HEK293 (cell line): ENCODE data around the gene B2M.

Experiments
- CTCF ChIA-PET: fragments of 350-600 bp; formaldehyde crosslinking; extraction: SDS; loops from one replicate; lab custom pipeline; 2021; ENCODE audit warnings: antibody characterized with exemption; lab: Yijun Ruan, JAX
- POLR2A ChIA-PET: fragments of 300-600 bp; formaldehyde crosslinking; extraction: SDS; loops from one replicate; lab custom pipeline; 2020; ENCODE audit warnings: antibody characterized with exemption, inconsistent platforms; lab: Yijun Ruan, JAX
- H3K27ac ChIP-seq: fragments of 200-500 bp; sonication (Bioruptor generic); 2 replicates; pipeline ENCODE4 v1.5.1; 2014; ENCODE audit warnings: low read depth, low read length, control low read depth, inconsistent platforms; ENCODE audit errors: extremely low read depth
- H3K36me3 ChIP-seq, 2 experiments: fragments of 200-500 bp in 1 of 2; sonication (Bioruptor generic) in 1 of 2; 1 replicate in 1 of 2; 2 replicates in 1 of 2; pipeline ENCODE4 v1.5.1; 2014 to 2017; ENCODE audit warnings: inconsistent platforms in 2 of 2, low read length in 2 of 2; ENCODE audit not compliant: control insufficient read depth in 2 of 2, insufficient read depth in 1 of 2
- H3K4me1 ChIP-seq: fragments of 200-500 bp; sonication (Bioruptor generic); 2 replicates; pipeline ENCODE4 v1.5.1; 2014; ENCODE audit warnings: mild to moderate bottlenecking, low read length, inconsistent platforms; ENCODE audit not compliant: control insufficient read depth, insufficient read depth
- H3K4me3 ChIP-seq: 2 replicates; pipeline ENCODE4 v1.5.1; 2011; ENCODE audit warnings: low read depth, mild to moderate bottlenecking, control low read depth, low read length, moderate library complexity
- H3K9me3 ChIP-seq: fragments of 200-500 bp; sonication (Bioruptor generic); 2 replicates; pipeline ENCODE4 v1.5.1; 2014; ENCODE audit warnings: low read depth, low read length, inconsistent platforms; ENCODE audit not compliant: control insufficient read depth, insufficient read depth
- AEBP2 ChIP-seq: fragments of 450-650 bp; formaldehyde crosslinking; IDR thresholded peaks from 2 replicates; pipeline ENCODE4 v1.5.1; 2016; ENCODE audit warnings: missing biosample characterization, missing genetic modification characterization, borderline replicate concordance
- GLI2 ChIP-seq: fragments of 450-650 bp; formaldehyde crosslinking; IDR thresholded peaks from 2 replicates; pipeline ENCODE4; 2017; ENCODE audit warnings: missing biosample characterization, missing genetic modification characterization, low read depth, borderline replicate concordance
- ZBTB26 ChIP-seq: fragments of 450-650 bp; formaldehyde crosslinking; optimal IDR thresholded peaks from 2 replicates; pipeline ENCODE3; 2016; ENCODE audit warnings: missing biosample characterization, mild to moderate bottlenecking, missing genetic modification characterization
- ZFP3 ChIP-seq: fragments of 450-650 bp; formaldehyde crosslinking; IDR thresholded peaks from 2 replicates; pipeline ENCODE4 v1.5.1; 2016; ENCODE audit warnings: low read depth, missing biosample characterization, missing genetic modification characterization
- ZNF223 ChIP-seq: fragments of 450-650 bp; formaldehyde crosslinking; IDR thresholded peaks from 2 replicates; pipeline ENCODE4 v1.5.1; 2016; ENCODE audit warnings: missing biosample characterization, missing genetic modification characterization
- ZNF274 ChIP-seq, 2 experiments: fragments of 200-500 bp in 1 of 2; fragments of 450-650 bp in 1 of 2; sonication (Bioruptor generic) in 1 of 2; formaldehyde crosslinking in 1 of 2; IDR thresholded peaks; 2 replicates each; pipeline versions ENCODE4 v1.5.1 to v1.6.1; 2014 to 2016; ENCODE audit warnings: borderline replicate concordance in 1 of 2, inconsistent platforms in 1 of 2, low read length in 1 of 2, missing biosample characterization in 1 of 2, missing genetic modification characterization in 1 of 2
- ZNF354C ChIP-seq: fragments of 450-650 bp; formaldehyde crosslinking; IDR thresholded peaks from 2 replicates; pipeline ENCODE4 v1.5.1; 2016; ENCODE audit warnings: missing biosample characterization, missing genetic modification characterization, low read depth, borderline replicate concordance
- ZNF596 ChIP-seq: fragments of 450-650 bp; IDR thresholded peaks from 2 replicates; pipeline ENCODE4 v1.5.0; 2018; ENCODE audit warnings: missing biosample characterization, mild to moderate bottlenecking, missing genetic modification characterization, moderate library complexity
- ZNF626 ChIP-seq: fragments of 450-650 bp; sonication (Bioruptor Pico); formaldehyde crosslinking; IDR thresholded peaks from 2 replicates; pipeline ENCODE4 v1.5.1; 2018; ENCODE audit warnings: missing biosample characterization, missing genetic modification characterization, inconsistent platforms

Gene B2M

GRCh38 chr15:44765036-44765435 is 53.7 kb downstream of the B2M start:
- no peak overlapping the region for H3K4me3 ChIP-seq
- no peaks in the 10 kb centered on the region for H3K9me3 ChIP-seq
- TF ChIP-seq ZFP3 (tag by site-specific recombination) (no peak), GLI2 (tag by site-specific recombination) (no peak), ZBTB26 (tag by site-specific recombination) (no peak), ZNF274 (IDR thresholded peaks at IDR 0.05; ENCODE audit: low read length) (no peak), ZNF274 (tag by site-specific recombination; IDR thresholded peaks at IDR 0.05; ENCODE audit: borderline replicate concordance) (no peak), AEBP2 (no peak), ZNF596 (tag by site-specific recombination) (no peak), ZNF354C (tag by site-specific recombination) (no peak), ZNF626 (tag by site-specific recombination) (no peak), ZNF223 (no peak)
- POLR2A ChIA-PET, result no interaction called here
- H3K36me3 ChIP-seq, result no peaks in the 10 kb centered on the region
- no peak overlapping the region for H3K27ac ChIP-seq
- CTCF ChIA-PET, result no interaction called here
- peaks cover 5% of the 10 kb centered on the region; the same call in 1 of the 2 replicates for H3K4me1 ChIP-seq
